Measurements from ENCODE around the gene REPS1. TPM values are rescaled to one million over a fixed set of nuclear protein-coding genes. Genes with fewer than 3 reads are reported as not detected.

Gene REPS1
- total and polyA plus RNA-seq, 2 of the 13 experiments (the other 11 are each of a cell fraction or from before 2014, with no cell fraction given): 36.4 to 38.3 TPM

- TF ChIP-seq ZBTB44 (CRISPR knock-in tag; IDR thresholded peaks at IDR 0.05) (no peak), MLLT10 (CRISPR knock-in tag; IDR thresholded peaks at IDR 0.05) (no peak), SCMH1 (CRISPR knock-in tag; IDR thresholded peaks at IDR 0.05; ENCODE audit: borderline replicate concordance) (no peak), E2F2 (CRISPR knock-in tag; IDR thresholded peaks at IDR 0.05; ENCODE audit: borderline replicate concordance) (no peak), HHEX (CRISPR knock-in tag; IDR thresholded peaks at IDR 0.05) (no peak), ZNF430 (CRISPR knock-in tag; IDR thresholded peaks at IDR 0.05) (no peak), PRPF4 (IDR thresholded peaks at IDR 0.05; ENCODE audit: low read depth, low read length, poor library complexity, severe bottlenecking) (no peak), MEIS1 (CRISPR knock-in tag; IDR thresholded peaks at IDR 0.05; ENCODE audit: borderline replicate concordance) (0 out of 2 replicates have a peak, but pooled peaks have one; percentile 62), ZNF615 (CRISPR knock-in tag; IDR thresholded peaks at IDR 0.05; ENCODE audit: borderline replicate concordance) (no peak), DRAP1 (CRISPR knock-in tag; IDR thresholded peaks at IDR 0.05) (no peak), DNMT1 (CRISPR knock-in tag; IDR thresholded peaks at IDR 0.05) (0 out of 2 replicates have a peak, but pooled peaks have one; percentile 21), ZNF318 (CRISPR knock-in tag; IDR thresholded peaks at IDR 0.05) (no peak), AHR (CRISPR knock-in tag; IDR thresholded peaks at IDR 0.05) (0 out of 2 replicates have a peak, but pooled peaks have one; percentile 15), ZNF564 (CRISPR knock-in tag; IDR thresholded peaks at IDR 0.05) (0 out of 2 replicates have a peak, but pooled peaks have one; percentile 8), ZNF337 (CRISPR knock-in tag; IDR thresholded peaks at IDR 0.05; ENCODE audit: borderline replicate concordance, low read depth) (no peak), ZKSCAN5 (CRISPR knock-in tag; IDR thresholded peaks at IDR 0.05) (no peak), PAWR (CRISPR knock-in tag; IDR thresholded peaks at IDR 0.05; ENCODE audit: borderline replicate concordance) (no peak)
These were observed 40.8 kb upstream of the REPS1 start, which contains the start of gene ABRACL (continued) for GRCh38 chr6:139028658-139029469.
